HCT116 (cell line): ENCODE results near the gene PDE7B.

Source experiments
- CBX3 ChIP-seq: IDR thresholded peaks from 2 replicates; pipeline ENCODE4 v1.6.1; 2012; ENCODE audit warnings: low read depth
- CTCF ChIP-seq, 3 experiments: fragments of 200-600 bp in 1 of 3; sonication (generic) in 1 of 3; IDR thresholded peaks in 2 of 3; conservative IDR thresholded peaks in 1 of 3; 2 replicates each; pipeline ENCODE4 v1.5.1; 2012 to 2017; ENCODE audit warnings: low read depth in 2 of 3, low read length in 2 of 3, antibody characterized with exemption in 1 of 3, borderline replicate concordance in 1 of 3, control low read depth in 1 of 3, mild to moderate bottlenecking in 1 of 3, mixed read lengths in 1 of 3, mixed run types in 1 of 3, moderate library complexity in 1 of 3; ENCODE audit not compliant: insufficient read depth in 1 of 3
- EGR1 ChIP-seq: IDR thresholded peaks from 2 replicates; pipeline ENCODE4 v1.6.1; 2012; ENCODE audit warnings: low read depth
- EZH2 ChIP-seq: fragments of 200-600 bp; sonication (generic); IDR thresholded peaks from 2 replicates; pipeline ENCODE4 v1.6.1; 2017; ENCODE audit warnings: antibody characterized with exemption, mixed run types
- JUND ChIP-seq: IDR thresholded peaks from 2 replicates; pipeline ENCODE4 v1.6.1; 2012
- POLR2A ChIP-seq: IDR thresholded peaks from 2 replicates; pipeline ENCODE4 v1.7.0; 2011; ENCODE audit warnings: borderline replicate concordance; ENCODE audit not compliant: insufficient read depth, insufficient read length; ENCODE audit errors: extremely low read depth
- POLR2AphosphoS5 ChIP-seq: IDR thresholded peaks from 2 replicates; pipeline ENCODE4 v1.6.1; 2011; ENCODE audit warnings: mild to moderate bottlenecking, low read depth, low read length, moderate library complexity
- RAD21 ChIP-seq: IDR thresholded peaks from 2 replicates; pipeline ENCODE4 v1.6.1; 2012; ENCODE audit warnings: low read depth, mild to moderate bottlenecking
- REST ChIP-seq: IDR thresholded peaks from 2 replicates; pipeline ENCODE4 v1.6.1; 2012; ENCODE audit warnings: low read depth
- SIN3A ChIP-seq: IDR thresholded peaks from 2 replicates; pipeline ENCODE4 v1.6.1; 2012; ENCODE audit warnings: low read depth
- SP1 ChIP-seq: IDR thresholded peaks from 2 replicates; pipeline ENCODE4 v1.6.1; 2012; ENCODE audit warnings: low read depth
- SRF ChIP-seq: IDR thresholded peaks from 2 replicates; pipeline ENCODE4 v1.6.1; 2012; ENCODE audit warnings: low read depth

DNA sequence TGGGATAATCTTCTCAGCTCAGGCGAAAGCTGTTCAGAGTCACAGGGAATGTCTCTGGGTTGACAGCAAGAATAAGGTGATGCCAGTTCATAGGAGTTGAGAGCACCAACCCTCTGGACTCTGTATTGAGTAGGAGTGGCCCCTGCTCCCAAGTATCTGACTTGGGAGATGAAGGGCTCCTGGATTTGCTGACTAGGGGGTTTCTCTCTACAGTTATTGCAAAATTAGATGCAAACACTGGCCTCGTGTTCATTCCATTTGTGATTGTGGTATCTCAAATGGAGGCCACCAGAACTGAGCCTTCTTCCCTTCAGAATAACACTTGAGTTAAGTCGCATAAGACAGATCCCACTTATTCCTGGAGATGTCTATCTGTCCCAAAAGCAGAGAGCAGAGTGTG is 135.7 kb downstream of the PDE7B start:
- no peak for TF ChIP-seq CTCF (IDR thresholded peaks at IDR 0.05 in 2 of 3, conservative IDR thresholded peaks at IDR 0.05 in 1 of 3; ENCODE audit: borderline replicate concordance in 1 of 3, insufficient read depth in 1 of 3, low read depth in 2 of 3, low read length in 2 of 3)
- no peak for TF ChIP-seq POLR2A
- TF ChIP-seq REST: no peak
- TF ChIP-seq EGR1: no peak
- TF ChIP-seq RAD21: no peak
- TF ChIP-seq EZH2: no peak
- no peak for TF ChIP-seq POLR2AphosphoS5
- TF ChIP-seq SRF: no peak
- no peak for TF ChIP-seq JUND
- no peak for TF ChIP-seq CBX3
- no peak for TF ChIP-seq SIN3A
- no peak for TF ChIP-seq SP1
